DMS53 (cell line): ENCODE data around the gene TXNRD2.
A peak's percentile ranks its signal among the peaks of the same experiment; 100 is the strongest.

Experiments
- DNase-seq: peaks from one replicate; lab custom pipeline; 2025; lab: John Stamatoyannopoulos, UW

The TXNRD2 gene

DNA sequence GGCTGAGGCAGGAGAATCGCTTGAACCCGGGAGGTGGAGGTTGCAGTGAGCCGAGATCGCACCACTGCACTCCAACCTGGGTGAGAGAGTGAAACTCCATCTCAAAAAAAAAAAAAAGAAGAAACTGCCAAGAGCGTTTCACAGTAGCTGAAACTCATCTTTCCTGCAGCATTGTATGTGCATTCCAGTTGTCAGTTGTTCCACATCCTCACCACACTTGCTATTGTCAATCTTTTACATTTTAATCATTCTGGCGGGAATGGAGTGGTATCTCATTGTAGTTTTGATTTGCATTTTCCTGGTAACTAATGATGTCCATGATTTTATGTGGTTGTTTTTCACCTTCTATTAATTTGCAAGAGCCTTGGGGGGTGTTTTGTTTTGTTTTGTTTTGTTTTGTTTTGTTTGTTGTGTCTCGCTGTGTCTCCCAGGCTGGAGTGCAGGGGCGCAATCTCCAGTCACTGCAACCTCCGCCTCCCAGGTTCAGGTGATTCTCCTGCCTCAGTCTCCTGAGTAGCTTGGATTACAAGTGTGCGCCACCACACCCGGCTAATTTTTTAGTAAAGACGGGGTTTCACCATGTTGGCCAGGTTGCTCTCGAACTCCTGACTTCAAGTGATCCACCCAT, 78.9 kb downstream of the TXNRD2 start:
- no peak for DNase-seq

GRCh38 chr22:19859861-19860510, 81.6 kb downstream of the TXNRD2 start:
- DNase-seq, result no peak

DNA sequence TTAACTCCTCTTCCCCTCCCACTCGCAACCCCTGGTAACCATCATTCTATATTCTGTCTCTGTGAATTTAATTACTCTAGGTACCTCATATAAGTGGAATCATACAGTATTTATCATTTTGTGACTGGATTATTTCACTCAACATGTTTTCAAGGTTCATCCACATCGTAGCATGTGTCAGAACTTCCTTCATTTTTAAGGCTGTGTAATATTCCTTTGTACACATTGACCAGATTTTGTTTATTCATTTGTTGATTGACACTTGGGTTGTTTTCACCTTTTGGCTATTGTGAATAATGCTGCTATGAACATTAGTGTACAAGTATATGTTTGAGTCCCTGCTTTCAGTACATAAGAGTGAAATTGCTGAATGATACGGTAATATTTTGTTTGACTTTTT, 84.2 kb downstream of the TXNRD2 start:
- no peak for DNase-seq

- peak; percentile 79 for DNase-seq
Measured at GRCh38 chr22:19855504-19856409, 85.9 kb downstream of the TXNRD2 start.

DNA sequence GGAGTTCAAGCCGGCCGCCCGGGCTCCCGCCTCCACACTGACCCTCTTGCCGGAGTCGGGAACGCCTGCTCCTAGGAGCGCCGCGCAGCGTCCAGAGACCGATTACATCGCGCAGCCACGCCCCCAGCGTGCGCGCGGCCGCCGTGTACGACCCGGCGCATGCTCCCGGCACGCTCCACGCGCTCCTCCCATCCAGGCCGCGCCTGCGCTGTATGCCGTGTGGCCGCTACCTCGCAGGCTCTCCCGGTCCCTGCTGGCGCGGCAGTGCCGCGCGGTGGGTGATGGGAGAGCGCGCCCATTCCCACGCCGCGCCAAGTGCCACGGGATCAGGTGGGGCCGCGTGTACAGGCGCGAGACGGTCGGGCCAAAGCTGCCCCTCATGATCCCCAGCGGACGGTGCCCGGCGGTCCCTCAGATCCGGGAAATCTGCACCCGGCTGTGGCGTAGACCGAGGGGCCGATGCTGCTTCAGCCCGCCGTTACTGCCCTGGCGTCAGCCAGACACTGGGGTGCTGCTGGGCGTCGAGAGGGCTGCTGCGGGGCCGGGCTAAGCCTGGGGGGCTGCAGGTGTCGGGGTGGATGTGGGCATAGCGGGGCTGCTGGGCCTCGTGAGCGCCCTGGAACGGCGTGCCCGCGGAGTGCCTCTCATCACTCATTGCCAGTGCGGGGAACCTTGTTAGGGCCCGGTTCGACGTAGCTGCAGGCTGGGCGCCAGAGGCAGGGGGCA, 86.7 kb downstream of the TXNRD2 start, which contains the start of the genes GNB1L and RTL10:
Gene GNB1L, minus strand, starts transcription at position 97 of the 726 bp plus-strand sequence. CDS start 33,519 bp downstream, outside the sequence.
Gene RTL10, minus strand, starts transcription at position 97 of the 726 bp plus-strand sequence. CDS start 2,613 bp downstream, outside the sequence.
- DNase-seq, result peak; percentile 94

DNA sequence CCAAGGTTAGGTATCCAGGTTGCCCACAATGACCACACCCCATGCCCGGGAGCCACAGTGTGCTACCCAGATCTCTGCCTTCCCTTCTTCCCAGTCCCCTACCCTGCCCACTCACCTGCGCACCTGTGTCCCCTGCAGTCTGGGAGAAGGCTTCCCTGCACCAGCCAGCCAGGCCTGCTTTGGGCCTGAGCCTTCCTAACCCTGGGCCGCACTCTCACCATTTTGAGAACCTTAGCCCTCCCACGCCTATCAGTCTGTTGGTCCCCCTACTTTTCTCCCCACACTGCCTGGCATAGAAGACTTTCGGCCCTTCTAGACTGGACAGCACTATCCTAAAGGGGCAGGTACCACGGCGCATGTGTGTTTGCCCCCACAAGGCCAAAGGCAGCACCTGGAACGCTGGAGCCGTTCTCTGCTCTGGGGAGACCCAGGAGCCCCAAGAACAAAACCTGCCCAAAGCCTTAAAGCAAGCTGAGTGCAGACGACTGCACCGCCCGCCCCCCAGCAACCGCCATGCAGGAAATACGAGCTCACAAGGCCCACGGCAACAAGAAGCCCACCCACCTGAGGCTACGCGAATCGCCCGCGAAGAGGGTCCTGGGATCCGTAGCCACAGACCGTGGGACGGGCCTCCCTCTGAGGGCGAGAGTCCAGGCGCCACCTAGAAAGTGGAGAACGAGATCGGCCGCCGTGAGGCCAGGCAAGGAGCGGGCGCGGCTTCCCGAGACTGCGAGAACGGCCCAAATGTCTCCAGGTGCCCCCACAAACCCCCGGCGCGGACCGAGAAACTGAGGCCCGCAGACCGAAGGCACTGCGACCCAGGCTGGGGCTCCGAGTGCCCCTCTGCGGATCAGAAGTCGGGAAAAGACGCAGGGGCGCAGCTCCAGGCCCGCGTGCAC, 87.5 kb downstream of the TXNRD2 start:
- peak; percentile 39 for DNase-seq

DNA sequence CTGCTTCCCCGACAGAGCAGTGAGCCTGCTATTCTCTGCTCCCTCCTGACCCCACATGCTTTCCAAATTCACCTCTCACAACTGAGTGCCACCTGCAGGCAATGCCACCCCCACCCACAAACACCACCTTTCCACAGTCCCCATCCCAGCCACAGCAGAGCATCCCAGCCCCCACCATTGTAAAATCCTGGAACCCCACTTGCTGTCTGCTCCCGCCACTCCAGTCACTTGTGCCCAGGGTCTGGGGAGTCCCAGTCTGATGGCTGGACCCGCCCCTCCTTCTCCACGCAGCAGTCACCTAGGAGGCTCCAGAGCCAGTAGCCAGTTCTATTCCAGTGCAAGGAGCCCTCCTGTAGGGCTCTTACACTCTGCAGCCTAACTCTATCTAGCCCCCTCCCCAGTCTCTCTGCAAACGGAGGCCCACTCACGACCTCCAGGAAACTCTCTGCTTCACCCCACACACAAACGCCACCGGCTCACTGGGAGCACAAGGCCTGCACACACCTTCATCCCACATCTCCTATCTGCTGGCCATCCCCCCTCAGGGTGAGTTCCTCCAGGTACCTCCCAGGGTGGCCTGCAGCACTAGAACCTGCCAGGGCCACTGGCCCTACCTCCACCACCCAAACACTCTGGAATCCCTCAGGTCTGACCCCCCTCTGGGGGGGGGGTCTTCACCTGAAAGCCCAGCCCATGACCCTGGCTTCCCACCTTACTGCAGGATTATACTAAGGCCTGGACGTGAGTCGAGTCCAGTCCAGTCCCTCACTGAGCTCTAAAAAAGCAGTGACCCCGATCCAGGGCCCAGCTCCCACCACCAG, 88.3 kb downstream of the TXNRD2 start:
- DNase-seq, result no peak

- DNase-seq, result no peak
Measured at GRCh38 chr22:19852177-19852781, 89.3 kb downstream of the TXNRD2 start.

GRCh38 chr22:19851291-19852176, 90.1 kb downstream of the TXNRD2 start:
- DNase-seq, result no peak

GRCh38 chr22:19850763-19851109, 90.9 kb downstream of the TXNRD2 start:
- DNase-seq, result no peak

GRCh38 chr22:19849835-19850762, 91.5 kb downstream of the TXNRD2 start:
- DNase-seq, result peak; percentile 13

- DNase-seq, result peak; percentile 70
Measured at GRCh38 chr22:19848298-19849224, 93.1 kb downstream of the TXNRD2 start.

DNA sequence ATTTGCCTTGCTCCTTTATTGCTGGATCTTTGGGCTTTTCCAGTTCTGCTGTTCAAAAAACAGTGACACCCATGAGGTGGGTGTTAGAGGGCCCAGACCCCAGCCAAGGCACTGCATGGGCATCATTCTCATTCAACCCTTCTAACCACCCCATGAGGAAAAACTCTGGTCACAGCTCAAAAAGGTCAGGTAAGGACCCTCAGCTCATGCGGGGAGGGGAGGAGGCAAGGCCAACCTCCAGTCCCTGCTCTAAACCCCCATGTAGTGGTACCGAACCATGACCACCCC, 94.3 kb downstream of the TXNRD2 start:
- no peak for DNase-seq

- DNase-seq, result no peak
Measured at GRCh38 chr22:19846620-19847344, 94.8 kb downstream of the TXNRD2 start.

GRCh38 chr22:19845054-19845722, 96.4 kb downstream of the TXNRD2 start:
- no peak for DNase-seq
